BJ (cell line): ENCODE data around the gene KRT4. TPM values are rescaled to one million over a fixed set of nuclear protein-coding genes. Genes with fewer than 3 reads are reported as not detected.
"Not testable (repeated sequence)": the region's sequence is repeated elsewhere in the genome, so short reads cannot be mapped to it uniquely, and the experiment has no call there.

Source experiments
- CTCF ChIA-PET: fragments of 350-600 bp; formaldehyde crosslinking; extraction: SDS; loops from one replicate; lab custom pipeline; 2021; ENCODE audit warnings: antibody characterized with exemption, inconsistent platforms; lab: Yijun Ruan, JAX
- POLR2A ChIA-PET: fragments of 300-600 bp; sonication (Branson Sonifier 250); formaldehyde crosslinking; extraction: SDS; loops from one replicate; lab custom pipeline; 2021; ENCODE audit warnings: antibody characterized with exemption; lab: Charles Lee
- DNase-seq: peaks from one replicate; pipeline ENCODE4 v3.0.0-alpha.2; 2011; ENCODE audit warnings: low read depth
- H3K27me3 ChIP-seq: 2 replicates; pipeline ENCODE4 v1.6.0; 2011; ENCODE audit warnings: low read length; ENCODE audit not compliant: control insufficient read depth, insufficient read depth
- H3K36me3 ChIP-seq: 2 replicates; pipeline ENCODE4 v1.5.1; 2011; ENCODE audit warnings: low read length; ENCODE audit not compliant: control insufficient read depth, insufficient read depth
- H3K4me3 ChIP-seq: 2 replicates; pipeline ENCODE4 v1.5.1; 2011; ENCODE audit warnings: low read depth, mild to moderate bottlenecking, control low read depth, low read length
- CTCF ChIP-seq: IDR thresholded peaks from 2 replicates; pipeline ENCODE4 v1.5.1; 2011; ENCODE audit warnings: low read depth, mild to moderate bottlenecking, control low read depth, inconsistent platforms, low read length, moderate library complexity; ENCODE audit not compliant: insufficient read depth
- polyA plus RNA-seq: library from polyadenylated mRNA; depleted of rRNA; stranded (reverse); fragments of >200 nt; gene quantifications from 2 replicates; pipeline ENCODE4 v1.2.3, GENCODE V29; 2011

Gene KRT4
- polyA plus RNA-seq, 1 experiment, result 0.12 TPM

- no peak for TF ChIP-seq CTCF
- no peak for DNase-seq
- Histone ChIP-seq H3K36me3 (no peaks in the 10 kb centered on the region), H3K27me3 (peaks cover 4% of the 10 kb centered on the region), H3K4me3 (no peak overlapping the region)
- ChIA-PET POLR2A (no interaction called here), CTCF (no interaction called here)
These were observed 52.1 kb downstream of the KRT4 start for GRCh38 chr12:52761802-52762201.

- DNase-seq, H3K4me3 ChIP-seq, CTCF ChIA-PET, POLR2A ChIA-PET, H3K27me3 ChIP-seq, H3K36me3 ChIP-seq: not testable (repeated sequence)
These were observed 52.7 kb downstream of the KRT4 start for GRCh38 chr12:52761218-52761617.

- H3K4me3 ChIP-seq, result no peak overlapping the region
- DNase-seq, result no peak
- H3K27me3 ChIP-seq, result peaks cover under 1% of the 10 kb centered on the region
- CTCF ChIA-PET, result interaction anchor here (1.8 kb wide), 1 partner anchor 15 kb away, joined by 5 read pairs; no protein-coding TSS in a partner anchor
- no peaks in the 10 kb centered on the region for H3K36me3 ChIP-seq
- no peak for TF ChIP-seq CTCF
- POLR2A ChIA-PET, result no interaction called here
These were observed 53.3 kb downstream of the KRT4 start for GRCh38 chr12:52760623-52761022.

GRCh38 chr12:52759695-52760094, 54.2 kb downstream of the KRT4 start:
- Histone ChIP-seq H3K4me3 (no peak overlapping the region), H3K36me3 (no peaks in the 10 kb centered on the region), H3K27me3 (no peaks in the 10 kb centered on the region; the same call in 1 of the 2 replicates)
- no peak for TF ChIP-seq CTCF
- DNase-seq, result no peak
- POLR2A ChIA-PET, result no interaction called here
- CTCF ChIA-PET, result interaction anchor here (1.8 kb wide), 1 partner anchor 16 kb away, joined by 5 read pairs; no protein-coding TSS in a partner anchor

- Histone ChIP-seq H3K36me3 (no peaks in the 10 kb centered on the region), H3K27me3 (no peaks in the 10 kb centered on the region; the same call in 1 of the 2 replicates), H3K4me3 (no peak overlapping the region)
- DNase-seq, result no peak
- CTCF ChIA-PET, result interaction anchor here (1.8 kb wide), 1 partner anchor 16 kb away, joined by 5 read pairs; no protein-coding TSS in a partner anchor
- POLR2A ChIA-PET, result no interaction called here
- no peak for TF ChIP-seq CTCF
These were observed 54.7 kb downstream of the KRT4 start for GRCh38 chr12:52759218-52759617.
